ENCODE results near the gene ANTXRL. TPM values are rescaled to one million over a fixed set of nuclear protein-coding genes. Genes with fewer than 3 reads are reported as not detected.
A peak's percentile ranks its signal among the peaks of the same experiment; 100 is the strongest.
"Not testable (repeated sequence)": the region's sequence is repeated elsewhere in the genome, so short reads cannot be mapped to it uniquely, and the experiment has no call there.

Gene ANTXRL
- total RNA-seq, 1 donor from 2014 or later = not detected

GRCh38 chr10:46328853-46329689 is 42.3 kb downstream of the ANTXRL start:
- ATAC-seq (peak in 1 of 2 donors; percentile 12), DNase-seq (no peak)
- H3K9me3 ChIP-seq = no peaks in the 10 kb centered on the region

GRCh38 chr10:46329690-46330016 is 42.9 kb downstream of the ANTXRL start:
- no peaks in the 10 kb centered on the region for H3K9me3 ChIP-seq

More at GRCh38 chr10:46328853-46329689, 42.3 kb downstream of the ANTXRL start:
- TF ChIP-seq CTCF (IDR thresholded peaks at IDR 0.05) = no peak
- H3K27ac ChIP-seq = no peak overlapping the region
- intact Hi-C loops (cut with DNase I) = no loop called here
- no peaks in the 10 kb centered on the region for H3K36me3 ChIP-seq
- H3K4me1 ChIP-seq = no peaks in the 10 kb centered on the region
- H3K4me3 ChIP-seq = no peak overlapping the region
- H3K27me3 ChIP-seq (ENCODE audit: low read depth) = no peaks in the 10 kb centered on the region

GRCh38 chr10:46330894-46331293 is 44.1 kb downstream of the ANTXRL start:
- no peaks in the 10 kb centered on the region for H3K4me1 ChIP-seq
- ATAC-seq (no peak), DNase-seq (no peak)
- intact Hi-C loops (cut with DNase I) = no loop called here
- no peak overlapping the region for H3K4me3 ChIP-seq
- no peaks in the 10 kb centered on the region for H3K9me3 ChIP-seq
- no peaks in the 10 kb centered on the region for H3K27me3 ChIP-seq (ENCODE audit: low read depth)
- TF ChIP-seq CTCF (IDR thresholded peaks at IDR 0.05) = no peak
- H3K27ac ChIP-seq = no peak overlapping the region
- no peaks in the 10 kb centered on the region for H3K36me3 ChIP-seq

More at GRCh38 chr10:46329690-46330016, 42.9 kb downstream of the ANTXRL start:
- intact Hi-C loops (cut with DNase I) = no loop called here
- DNase-seq = no peak
- Histone ChIP-seq H3K27ac (no peak overlapping the region), H3K4me3 (no peak overlapping the region), H3K36me3 (no peaks in the 10 kb centered on the region), H3K27me3 (ENCODE audit: low read depth) (no peaks in the 10 kb centered on the region), H3K4me1 (no peaks in the 10 kb centered on the region)
- TF ChIP-seq CTCF (IDR thresholded peaks at IDR 0.05) = no peak
- peak in 1 of 2 donors; percentile 34 for ATAC-seq

- H3K4me3 ChIP-seq; H3K27me3 ChIP-seq (ENCODE audit: low read depth); H3K27ac ChIP-seq; H3K9me3 ChIP-seq; intact Hi-C loops (cut with DNase I); H3K36me3 ChIP-seq; ATAC-seq; H3K4me1 ChIP-seq; DNase-seq: not testable (repeated sequence)
Measured at GRCh38 chr10:46365484-46365883, 78.7 kb downstream of the ANTXRL start.

GRCh38 chr10:46367209-46367608 is 80.4 kb downstream of the ANTXRL start:
- intact Hi-C loops (cut with DNase I); H3K27me3 ChIP-seq (ENCODE audit: low read depth); H3K9me3 ChIP-seq; H3K4me3 ChIP-seq; DNase-seq; H3K36me3 ChIP-seq; H3K4me1 ChIP-seq; ATAC-seq; H3K27ac ChIP-seq: not testable (repeated sequence)

GRCh38 chr10:46367666-46368240 is 81.0 kb downstream of the ANTXRL start:
- H3K27me3 ChIP-seq (ENCODE audit: low read depth); H3K4me3 ChIP-seq; intact Hi-C loops (cut with DNase I); DNase-seq; H3K27ac ChIP-seq; H3K9me3 ChIP-seq; H3K36me3 ChIP-seq; H3K4me1 ChIP-seq; ATAC-seq: not testable (repeated sequence)

- ATAC-seq; intact Hi-C loops (cut with DNase I); H3K27ac ChIP-seq; H3K27me3 ChIP-seq (ENCODE audit: low read depth); H3K4me3 ChIP-seq; H3K4me1 ChIP-seq; H3K36me3 ChIP-seq; DNase-seq; H3K9me3 ChIP-seq: not testable (repeated sequence)
Measured at GRCh38 chr10:46368956-46369355, 82.2 kb downstream of the ANTXRL start.

- H3K27ac ChIP-seq; H3K4me1 ChIP-seq; DNase-seq; ATAC-seq; intact Hi-C loops (cut with DNase I); H3K36me3 ChIP-seq; H3K9me3 ChIP-seq; H3K4me3 ChIP-seq; H3K27me3 ChIP-seq (ENCODE audit: low read depth): not testable (repeated sequence)
Measured at GRCh38 chr10:46374410-46374809, 87.6 kb downstream of the ANTXRL start.

- peak; percentile 62 to 73 for ATAC-seq
- DNase-seq; H3K9me3 ChIP-seq; intact Hi-C loops (cut with DNase I); H3K36me3 ChIP-seq; H3K4me1 ChIP-seq; H3K4me3 ChIP-seq; H3K27ac ChIP-seq; H3K27me3 ChIP-seq (ENCODE audit: low read depth): not testable (repeated sequence)
Measured at GRCh38 chr10:46375406-46375805, 88.6 kb downstream of the ANTXRL start, which contains the start of gene ANXA8L1. ANXA8L1 (plus strand) TSS chr10:46375776; CDS start chr10:46375852, 76 bp downstream.

GRCh38 chr10:46377022-46377421 is 90.2 kb downstream of the ANTXRL start:
- H3K9me3 ChIP-seq; H3K36me3 ChIP-seq; H3K4me3 ChIP-seq; intact Hi-C loops (cut with DNase I); H3K4me1 ChIP-seq; H3K27ac ChIP-seq; DNase-seq; ATAC-seq; H3K27me3 ChIP-seq (ENCODE audit: low read depth): not testable (repeated sequence)

GRCh38 chr10:46377651-46378050 is 90.9 kb downstream of the ANTXRL start:
- intact Hi-C loops (cut with DNase I); DNase-seq: not testable (repeated sequence)

More at GRCh38 chr10:46377651-46378050, 90.9 kb downstream of the ANTXRL start:
- not testable (repeated sequence) for H3K36me3 ChIP-seq; H3K27ac ChIP-seq; H3K27me3 ChIP-seq (ENCODE audit: low read depth); H3K4me3 ChIP-seq; H3K4me1 ChIP-seq; H3K9me3 ChIP-seq
- peak; percentile 15 to 16 for ATAC-seq
